K562 (cell line): ENCODE measurements around the gene TMEM163. TPM values are rescaled to one million over a fixed set of nuclear protein-coding genes. Genes with fewer than 3 reads are reported as not detected.

Source experiments
- ATAC-seq: fragments of 200-7000 bp; cut with Tn5 transposase; 3 replicates; pipeline ENCODE4 v1.9.1; 2020; ENCODE audit warnings: moderate library complexity
- BruUV-seq: library from RNA; stranded (reverse); fragments of 400-500 nt; replicated peaks from 2 replicates; lab custom pipeline; 2021; lab: Mats Ljungman, UMichigan
- CTCF ChIA-PET: fragments of 300-600 bp; formaldehyde crosslinking; extraction: SDS; loops from one replicate; lab custom pipeline; 2021; ENCODE audit warnings: low intra/inter-chr PET ratio; lab: Yijun Ruan, JAX
- POLR2A ChIA-PET: fragments of 300-600, 350-650 bp; sonication (Branson Sonifier 250); formaldehyde crosslinking; extraction: SDS; loops from one replicate; lab custom pipeline; 2021; ENCODE audit warnings: antibody characterized with exemption, inconsistent platforms; lab: Yijun Ruan, JAX
- DNase-seq, 4 experiments: peaks; one replicate each; pipeline versions ENCODE4 v3.0.0 to v3.0.0-alpha.2; 2011 to 2018; ENCODE audit warnings: low spot score in 3 of 4, mixed read lengths in 3 of 4; ENCODE audit errors: extremely low read depth in 1 of 4
- FAIRE-seq: peaks from 2 replicates; lab custom pipeline; 2011; peaks lifted over from hg19 to GRCh38; lab: Jason Lieb, UNC
- H2AFZ ChIP-seq: 2 replicates; pipeline ENCODE4 v1.6.0; 2011; ENCODE audit warnings: low read depth, low read length, control low read depth, inconsistent platforms
- H3K27ac ChIP-seq: fragments of 200-600 bp; 3 replicates; pipeline ENCODE4 v1.8.0; 2011; ENCODE audit warnings: low read depth, mild to moderate bottlenecking, control low read depth, inconsistent platforms, low read length, moderate library complexity, mixed read lengths; ENCODE audit errors: extremely low read depth
- H3K27me3 ChIP-seq, 2 experiments: fragments of 300-600 bp in 1 of 2; 2 replicates in 1 of 2; 3 replicates in 1 of 2; pipeline versions ENCODE4 v1.6.0 to v1.8.0; 2011; ENCODE audit warnings: inconsistent platforms in 2 of 2, low read length in 2 of 2, mild to moderate bottlenecking in 1 of 2, mixed read lengths in 1 of 2, moderate library complexity in 1 of 2; ENCODE audit not compliant: control insufficient read depth in 2 of 2, insufficient read depth in 2 of 2
- H3K36me3 ChIP-seq: fragments of 300-600 bp; 3 replicates; pipeline ENCODE4 v1.8.0; 2011; ENCODE audit warnings: mild to moderate bottlenecking, low read length, inconsistent platforms; ENCODE audit not compliant: control insufficient read depth, insufficient read depth
- H3K4me1 ChIP-seq, 2 experiments: fragments of 200-600 bp in 1 of 2; replicated peaks in 1 of 2; 2 replicates in 1 of 2; 3 replicates in 1 of 2; pipeline versions ENCODE4 v1.5.1 to v1.8.0; 2011; ENCODE audit warnings: inconsistent platforms in 2 of 2, low read length in 2 of 2, mild to moderate bottlenecking in 1 of 2, mixed read lengths in 1 of 2, moderate library complexity in 1 of 2; ENCODE audit not compliant: control insufficient read depth in 2 of 2, insufficient read depth in 2 of 2
- H3K4me2 ChIP-seq: 2 replicates; pipeline ENCODE4 v1.6.1; 2011; ENCODE audit warnings: low read length, control low read depth, inconsistent platforms, mixed read lengths; ENCODE audit not compliant: insufficient read depth
- H3K4me3 ChIP-seq: fragments of 200-600 bp; sonication (generic), shearing (Covaris generic); 2 replicates; pipeline ENCODE4 v1.5.1; 2016; ENCODE audit warnings: control low read depth, inconsistent platforms
- H3K79me2 ChIP-seq: fragments of 200-600 bp; 3 replicates; pipeline ENCODE4 v1.8.0; 2011; ENCODE audit warnings: low read length, inconsistent platforms; ENCODE audit not compliant: control insufficient read depth, insufficient read depth
- H3K9ac ChIP-seq, 2 experiments: 2 replicates each; pipeline versions ENCODE4 v1.6.0 to v1.6.1; 2011; ENCODE audit warnings: low read depth in 2 of 2, low read length in 2 of 2, control low read depth in 1 of 2, inconsistent platforms in 1 of 2, mild to moderate bottlenecking in 1 of 2, mixed read lengths in 1 of 2; ENCODE audit not compliant: insufficient read depth in 1 of 2
- H3K9me1 ChIP-seq: one replicate; pipeline ENCODE4 v1.6.0; 2011; ENCODE audit warnings: inconsistent platforms, mild to moderate bottlenecking, low read length, moderate library complexity; ENCODE audit not compliant: control insufficient read depth, insufficient read depth
- H3K9me3 ChIP-seq: replicated peaks from 2 replicates; pipeline ENCODE4 v1.5.1; 2011; ENCODE audit warnings: low read depth, low read length, inconsistent platforms; ENCODE audit not compliant: control insufficient read depth, insufficient read depth
- H4K20me1 ChIP-seq: replicated peaks from 2 replicates; pipeline ENCODE4 v1.6.1; 2011; ENCODE audit warnings: low read length, inconsistent platforms, mixed read lengths; ENCODE audit not compliant: control insufficient read depth, insufficient read depth
- DNMT1 ChIP-seq: fragments of 450-650 bp; IDR thresholded peaks from 2 replicates; pipeline ENCODE4 v1.6.1; 2016; ENCODE audit warnings: antibody characterized with exemption, mild to moderate bottlenecking
- GATAD2A ChIP-seq: fragments of 450-650 bp; IDR thresholded peaks from 2 replicates; pipeline ENCODE4 v1.6.1; 2017
- GATAD2B ChIP-seq: fragments of 450-650 bp; IDR thresholded peaks from 2 replicates; pipeline ENCODE4 v1.6.1; 2017; ENCODE audit warnings: mild to moderate bottlenecking, borderline replicate concordance
- KLF1 ChIP-seq: fragments of 450-650 bp; IDR thresholded peaks from 2 replicates; pipeline ENCODE4 v1.6.1; 2016; ENCODE audit warnings: missing genetic modification characterization, missing compliant biosample characterization
- KLF16 ChIP-seq: IDR thresholded peaks from 2 replicates; pipeline ENCODE4 v1.6.1; 2016; ENCODE audit warnings: antibody characterized with exemption
- POLR2H ChIP-seq: IDR thresholded peaks from 2 replicates; pipeline ENCODE4 v1.6.1; 2016; ENCODE audit warnings: missing genetic modification characterization, low read depth, mild to moderate bottlenecking, control low read depth, missing compliant biosample characterization, moderate library complexity
- PPARD ChIP-seq: fragments of 250-450 bp; sonication (Bioruptor Pico); IDR thresholded peaks from 2 replicates; pipeline ENCODE4 v1.8.0; 2022; ENCODE audit warnings: inconsistent platforms, mild to moderate bottlenecking, moderate library complexity
- RAD51 ChIP-seq: fragments of 450-650 bp; IDR thresholded peaks from 2 replicates; pipeline ENCODE4 v1.7.1; 2016; ENCODE audit warnings: low read depth, mild to moderate bottlenecking, borderline replicate concordance
- RBM22 ChIP-seq: fragments of 200-400 bp; formaldehyde crosslinking; IDR thresholded peaks from 2 replicates; pipeline ENCODE4 v1.6.1; 2018; ENCODE audit warnings: low read length, low read depth; ENCODE audit not compliant: poor library complexity, severe bottlenecking
- RFX1 ChIP-seq: fragments of 450-650 bp; IDR thresholded peaks from 2 replicates; pipeline ENCODE4 v1.6.1; 2016; ENCODE audit warnings: mild to moderate bottlenecking, moderate library complexity
- ZNF707 ChIP-seq: fragments of 250-450 bp; sonication (Bioruptor Pico); conservative IDR thresholded peaks from 2 replicates; pipeline ENCODE4 v1.8.0; 2022; ENCODE audit warnings: inconsistent platforms, mild to moderate bottlenecking, moderate library complexity
- WGBS: fragments of 100-300 bp; shearing (Covaris generic); methylation state at CpG from one replicate; pipeline ENCODE4 v1.1.6; 2016; ENCODE audit warnings: low coverage, mixed read lengths; ENCODE audit not compliant: insufficient coverage; ENCODE audit errors: missing lambda C conversion rate; 5-methylcytosine and 5-hydroxymethylcytosine counted together
- in situ Hi-C: fragments of 300-500 bp; cut with MboI; formaldehyde crosslinking; loops from 4 replicates; pipeline ENCODE4 v1.15.0; 2018; ENCODE audit warnings: inconsistent platforms, mixed read lengths
- intact Hi-C: fragments of 100-400 bp; cut with micrococcal nuclease; formaldehyde crosslinking; loops from 2 replicates; pipeline ENCODE4 v1.14.2; 2022
- polyA plus RNA-seq, 8 experiments: library from polyadenylated mRNA; depleted of rRNA in 4 of 8; stranded (reverse) in 5 of 8; unstranded in 3 of 8; fragments of >200 nt; fragmentation: Nextera tagmentation in 2 of 8; fragmentation: Illumina TruSeq in 1 of 8; extraction: Ambion mirVana in 2 of 8; extraction: Trizol in 1 of 8; gene quantifications; 2 replicates each; pipeline versions ENCODE4 v1.2.1 to v1.2.3, GENCODE V29; 2011 to 2014; ENCODE audit warnings: inconsistent platforms in 1 of 8, missing spikeins in 1 of 8
- total RNA-seq, 7 experiments: library from RNA; depleted of rRNA in 6 of 7; stranded (reverse); fragments of >200 nt in 6 of 7; fragmentation: Illumina TruSeq in 2 of 7; extraction: Trizol in 2 of 7; gene quantifications; 2 replicates each; pipeline versions ENCODE4 v1.2.1 to v1.2.3, GENCODE V29; 2011 to 2021; ENCODE audit warnings: low replicate concordance in 1 of 7
- TF ChIP-seq, protein P1 (sequence below): fragments of 450-650 bp; formaldehyde crosslinking; IDR thresholded peaks from 2 replicates; pipeline ENCODE4 v1.4.0; 2022; ENCODE audit warnings: mild to moderate bottlenecking, moderate library complexity
- TF ChIP-seq, protein P2 (sequence below): fragments of 450-650 bp; conservative IDR thresholded peaks from 2 replicates; pipeline ENCODE4 v1.6.1; 2016; ENCODE audit warnings: missing genetic modification characterization, low read depth, mild to moderate bottlenecking, control low read depth, missing compliant biosample characterization
- TF ChIP-seq, protein P3 (sequence below), 3 experiments: fragments of 200-800 bp in 1 of 3; sonication (Bioruptor generic) in 1 of 3; sonication (generic) in 1 of 3; formaldehyde crosslinking in 1 of 3; IDR thresholded peaks; 2 replicates each; pipeline versions ENCODE4 v1.6.1 to v1.8.0; 2016 to 2022; ENCODE audit warnings: mild to moderate bottlenecking in 2 of 3, missing compliant biosample characterization in 2 of 3, missing genetic modification characterization in 2 of 3, missing genetic modification reagents in 1 of 3

The TMEM163 gene
- total and polyA plus RNA-seq, 9 of the 15 experiments (the other 6 are each of a cell fraction or from before 2014, with no cell fraction given) = 0.04 to 0.68 (median 0.16) TPM; not detected in 3

DNA sequence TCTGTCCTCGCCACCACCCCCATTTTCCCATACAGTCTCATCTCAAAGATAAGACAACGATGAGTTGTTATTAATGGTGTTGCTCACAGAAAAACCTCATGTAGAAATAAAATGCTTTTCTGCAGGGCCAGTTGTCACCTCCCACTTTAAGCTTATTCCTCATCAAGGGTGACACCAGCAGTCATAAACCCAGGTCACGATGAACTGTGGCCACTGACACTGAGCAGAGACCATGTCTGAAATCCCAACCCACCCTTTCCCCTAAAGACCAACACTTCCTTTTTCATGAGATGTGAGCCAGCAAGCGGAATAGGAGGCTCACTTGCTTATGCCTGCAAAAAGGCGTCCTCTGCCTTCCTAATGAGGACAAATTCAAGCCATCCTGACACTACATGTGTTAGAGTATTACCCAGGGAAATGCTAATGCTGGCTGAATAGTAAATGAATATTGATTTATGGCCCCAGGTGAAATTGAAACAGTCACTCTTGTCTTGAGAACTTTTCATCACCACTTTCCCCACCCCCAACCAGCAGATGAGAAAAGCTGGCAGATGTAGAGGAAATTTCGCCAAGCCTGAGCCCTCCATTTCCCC lies 236.6 kb downstream of the TMEM163 start:
- no peak overlapping the region for H2AFZ ChIP-seq
- H3K9me3 ChIP-seq = no peaks in the 10 kb centered on the region
- DNase-seq = no peak
- H3K4me2 ChIP-seq = no peak overlapping the region
- H3K4me3 ChIP-seq = no peak overlapping the region
- no peak overlapping the region for H3K9ac ChIP-seq
- peaks cover 15 to 24% of the 10 kb centered on the region in 2 experiments for H3K27me3 ChIP-seq
- no TSS peak for BruUV-seq
- H3K9me1 ChIP-seq = no peaks in the 10 kb centered on the region
- no peaks in the 10 kb centered on the region for H4K20me1 ChIP-seq
- H3K27ac ChIP-seq = no peak overlapping the region
- intact Hi-C loops = no loop called here
- in situ Hi-C loops = no loop called here
- H3K79me2 ChIP-seq = no peaks in the 10 kb centered on the region
- ATAC-seq = no peak
- H3K36me3 ChIP-seq = no peaks in the 10 kb centered on the region
- POLR2A ChIA-PET = interaction anchor here (0.6 kb wide), 1 partner anchor 50 kb away, joined by 3 read pairs; no protein-coding TSS in a partner anchor
- 0% methylated on average over 6 of the region's 6 CpGs for WGBS
- FAIRE-seq = no peak
- H3K4me1 ChIP-seq = no peaks in the 10 kb centered on the region
- CTCF ChIA-PET = no interaction called here
- TF ChIP-seq, protein P1, sequence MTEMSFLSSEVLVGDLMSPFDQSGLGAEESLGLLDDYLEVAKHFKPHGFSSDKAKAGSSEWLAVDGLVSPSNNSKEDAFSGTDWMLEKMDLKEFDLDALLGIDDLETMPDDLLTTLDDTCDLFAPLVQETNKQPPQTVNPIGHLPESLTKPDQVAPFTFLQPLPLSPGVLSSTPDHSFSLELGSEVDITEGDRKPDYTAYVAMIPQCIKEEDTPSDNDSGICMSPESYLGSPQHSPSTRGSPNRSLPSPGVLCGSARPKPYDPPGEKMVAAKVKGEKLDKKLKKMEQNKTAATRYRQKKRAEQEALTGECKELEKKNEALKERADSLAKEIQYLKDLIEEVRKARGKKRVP = no peak
- TF ChIP-seq KLF16 (no peak), DNMT1 (no peak), PPARD (CRISPR knock-in tag) (no peak), RFX1 (no peak), RBM22 (no peak), GATAD2A (no peak), POLR2H (tag) (no peak), ZNF707 (CRISPR knock-in tag) (no peak), RAD51 (no peak), GATAD2B (no peak), KLF1 (no peak)
- TF ChIP-seq, protein P2, sequence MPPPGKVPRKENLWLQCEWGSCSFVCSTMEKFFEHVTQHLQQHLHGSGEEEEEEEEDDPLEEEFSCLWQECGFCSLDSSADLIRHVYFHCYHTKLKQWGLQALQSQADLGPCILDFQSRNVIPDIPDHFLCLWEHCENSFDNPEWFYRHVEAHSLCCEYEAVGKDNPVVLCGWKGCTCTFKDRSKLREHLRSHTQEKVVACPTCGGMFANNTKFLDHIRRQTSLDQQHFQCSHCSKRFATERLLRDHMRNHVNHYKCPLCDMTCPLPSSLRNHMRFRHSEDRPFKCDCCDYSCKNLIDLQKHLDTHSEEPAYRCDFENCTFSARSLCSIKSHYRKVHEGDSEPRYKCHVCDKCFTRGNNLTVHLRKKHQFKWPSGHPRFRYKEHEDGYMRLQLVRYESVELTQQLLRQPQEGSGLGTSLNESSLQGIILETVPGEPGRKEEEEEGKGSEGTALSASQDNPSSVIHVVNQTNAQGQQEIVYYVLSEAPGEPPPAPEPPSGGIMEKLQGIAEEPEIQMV (tag) = no peak
- TF ChIP-seq, protein P3, sequence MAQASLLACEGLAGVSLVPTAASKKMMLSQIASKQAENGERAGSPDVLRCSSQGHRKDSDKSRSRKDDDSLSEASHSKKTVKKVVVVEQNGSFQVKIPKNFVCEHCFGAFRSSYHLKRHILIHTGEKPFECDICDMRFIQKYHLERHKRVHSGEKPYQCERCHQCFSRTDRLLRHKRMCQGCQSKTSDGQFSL (CRISPR knock-in tag; IDR thresholded peaks at IDR 0.05) = no peak
- TF ChIP-seq, protein P3 (tag; IDR thresholded peaks at IDR 0.05) = no peak
